H1 (cell line): ENCODE measurements around the gene DCTN5. TPM values are rescaled to one million over a fixed set of nuclear protein-coding genes. Genes with fewer than 3 reads are reported as not detected.

Source experiments
- BRCA1 ChIP-seq: IDR thresholded peaks from 2 replicates; pipeline ENCODE4 v1.6.1; 2012; ENCODE audit warnings: low read depth, low read length, improper control_type of control experiment
- CBX5 ChIP-seq: fragments of 300-800, 300-1000 bp; sonication (generic); IDR thresholded peaks from 2 replicates; pipeline ENCODE4 v1.7.1; 2016; ENCODE audit warnings: antibody characterized with exemption, low read length, low read depth
- CEBPB ChIP-seq: IDR thresholded peaks from 2 replicates; pipeline ENCODE4 v1.6.1; 2012; ENCODE audit warnings: low read depth, low read length
- CHD2 ChIP-seq: IDR thresholded peaks from 2 replicates; pipeline ENCODE4 v1.6.1; 2012; ENCODE audit warnings: low read length, improper control_type of control experiment
- EGR1 ChIP-seq: IDR thresholded peaks from 2 replicates; pipeline ENCODE4 v1.6.1; 2011; ENCODE audit warnings: low read depth, low read length, borderline replicate concordance
- GTF2F1 ChIP-seq: IDR thresholded peaks from 2 replicates; pipeline ENCODE4 v1.6.1; 2012; ENCODE audit warnings: low read depth, low read length, improper control_type of control experiment, borderline replicate concordance
- RFX5 ChIP-seq: IDR thresholded peaks from 2 replicates; pipeline ENCODE4 v1.6.1; 2011; ENCODE audit warnings: low read depth, low read length, improper control_type of control experiment, borderline replicate concordance
- SIN3A ChIP-seq, 2 experiments: IDR thresholded peaks in 1 of 2; conservative IDR thresholded peaks in 1 of 2; 2 replicates each; pipeline ENCODE4 v1.6.1; 2011 to 2012; ENCODE audit warnings: low read length in 2 of 2, improper control_type of control experiment in 1 of 2, low read depth in 1 of 2, mild to moderate bottlenecking in 1 of 2
- SIX5 ChIP-seq: IDR thresholded peaks from 2 replicates; pipeline ENCODE4 v1.6.1; 2011; ENCODE audit warnings: mild to moderate bottlenecking, low read depth, low read length
- SRF ChIP-seq: IDR thresholded peaks from 2 replicates; pipeline ENCODE4 v1.6.1; 2011; ENCODE audit warnings: mild to moderate bottlenecking, low read depth, low read length, moderate library complexity
- SUZ12 ChIP-seq: fragments of 200-600 bp; sonication (generic); IDR thresholded peaks from 2 replicates; pipeline ENCODE4 v1.6.1; 2012; ENCODE audit warnings: mild to moderate bottlenecking, inconsistent platforms, low read length, moderate library complexity, mixed read lengths
- polyA plus RNA-seq, 7 experiments: library from polyadenylated mRNA; depleted of rRNA in 3 of 7; stranded (reverse) in 5 of 7; unstranded in 2 of 7; fragments of >200 nt in 5 of 7; fragments of 200-250 nt in 2 of 7; gene quantifications; 1 replicate in 5 of 7; 2 replicates in 1 of 7; 4 replicates in 1 of 7; pipeline versions ENCODE4 v1.2.1 to v1.2.3, GENCODE V29; 2011 to 2013; ENCODE audit warnings: missing spikeins in 2 of 7, mixed read lengths in 2 of 7
- total RNA-seq: library from RNA; stranded (reverse); fragmentation: NEBNext Ultra II Directional; extraction: Animal tissue kit (Norgen Biotek cat#: 25700); gene quantifications from 2 replicates; pipeline ENCODE4 v1.2.1, GENCODE V29; 2021
- TF ChIP-seq, protein P1 (sequence below): fragments of 300-600 bp; sonication (generic); IDR thresholded peaks from 2 replicates; pipeline ENCODE4 v1.7.1; 2012; ENCODE audit warnings: low read length, moderate library complexity, mild to moderate bottlenecking, inconsistent platforms; ENCODE audit not compliant: insufficient replicate concordance
- TF ChIP-seq, protein P2 (sequence below): IDR thresholded peaks from 2 replicates; pipeline ENCODE4 v1.6.1; 2012; ENCODE audit warnings: inconsistent platforms

The DCTN5 gene
- total and polyA plus RNA-seq, 2 of the 8 experiments (the other 6 are each of a cell fraction or from before 2014, with no cell fraction given) = 36.0 to 74.0 TPM

DNA sequence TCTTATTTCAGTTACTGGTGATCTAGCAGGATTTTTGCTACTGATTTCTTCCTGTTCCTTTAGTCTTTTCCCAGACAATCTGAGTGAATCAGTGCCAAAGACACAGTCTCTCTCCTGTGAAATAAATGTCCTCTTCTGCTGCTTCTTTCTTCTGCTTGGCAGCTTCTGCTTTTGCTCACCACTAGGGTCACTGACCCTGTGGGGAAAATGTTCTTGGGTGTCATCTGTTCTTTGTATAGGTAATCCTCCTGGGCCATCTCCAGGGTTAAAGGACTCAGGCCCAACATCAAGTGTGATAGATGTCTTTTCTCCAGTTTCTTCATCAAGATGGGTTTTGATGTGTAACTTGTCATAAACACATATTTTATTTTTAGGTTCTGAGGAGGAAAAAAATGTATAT is 5.3 kb upstream of the DCTN5 start (continued):
- TF ChIP-seq, protein P1, sequence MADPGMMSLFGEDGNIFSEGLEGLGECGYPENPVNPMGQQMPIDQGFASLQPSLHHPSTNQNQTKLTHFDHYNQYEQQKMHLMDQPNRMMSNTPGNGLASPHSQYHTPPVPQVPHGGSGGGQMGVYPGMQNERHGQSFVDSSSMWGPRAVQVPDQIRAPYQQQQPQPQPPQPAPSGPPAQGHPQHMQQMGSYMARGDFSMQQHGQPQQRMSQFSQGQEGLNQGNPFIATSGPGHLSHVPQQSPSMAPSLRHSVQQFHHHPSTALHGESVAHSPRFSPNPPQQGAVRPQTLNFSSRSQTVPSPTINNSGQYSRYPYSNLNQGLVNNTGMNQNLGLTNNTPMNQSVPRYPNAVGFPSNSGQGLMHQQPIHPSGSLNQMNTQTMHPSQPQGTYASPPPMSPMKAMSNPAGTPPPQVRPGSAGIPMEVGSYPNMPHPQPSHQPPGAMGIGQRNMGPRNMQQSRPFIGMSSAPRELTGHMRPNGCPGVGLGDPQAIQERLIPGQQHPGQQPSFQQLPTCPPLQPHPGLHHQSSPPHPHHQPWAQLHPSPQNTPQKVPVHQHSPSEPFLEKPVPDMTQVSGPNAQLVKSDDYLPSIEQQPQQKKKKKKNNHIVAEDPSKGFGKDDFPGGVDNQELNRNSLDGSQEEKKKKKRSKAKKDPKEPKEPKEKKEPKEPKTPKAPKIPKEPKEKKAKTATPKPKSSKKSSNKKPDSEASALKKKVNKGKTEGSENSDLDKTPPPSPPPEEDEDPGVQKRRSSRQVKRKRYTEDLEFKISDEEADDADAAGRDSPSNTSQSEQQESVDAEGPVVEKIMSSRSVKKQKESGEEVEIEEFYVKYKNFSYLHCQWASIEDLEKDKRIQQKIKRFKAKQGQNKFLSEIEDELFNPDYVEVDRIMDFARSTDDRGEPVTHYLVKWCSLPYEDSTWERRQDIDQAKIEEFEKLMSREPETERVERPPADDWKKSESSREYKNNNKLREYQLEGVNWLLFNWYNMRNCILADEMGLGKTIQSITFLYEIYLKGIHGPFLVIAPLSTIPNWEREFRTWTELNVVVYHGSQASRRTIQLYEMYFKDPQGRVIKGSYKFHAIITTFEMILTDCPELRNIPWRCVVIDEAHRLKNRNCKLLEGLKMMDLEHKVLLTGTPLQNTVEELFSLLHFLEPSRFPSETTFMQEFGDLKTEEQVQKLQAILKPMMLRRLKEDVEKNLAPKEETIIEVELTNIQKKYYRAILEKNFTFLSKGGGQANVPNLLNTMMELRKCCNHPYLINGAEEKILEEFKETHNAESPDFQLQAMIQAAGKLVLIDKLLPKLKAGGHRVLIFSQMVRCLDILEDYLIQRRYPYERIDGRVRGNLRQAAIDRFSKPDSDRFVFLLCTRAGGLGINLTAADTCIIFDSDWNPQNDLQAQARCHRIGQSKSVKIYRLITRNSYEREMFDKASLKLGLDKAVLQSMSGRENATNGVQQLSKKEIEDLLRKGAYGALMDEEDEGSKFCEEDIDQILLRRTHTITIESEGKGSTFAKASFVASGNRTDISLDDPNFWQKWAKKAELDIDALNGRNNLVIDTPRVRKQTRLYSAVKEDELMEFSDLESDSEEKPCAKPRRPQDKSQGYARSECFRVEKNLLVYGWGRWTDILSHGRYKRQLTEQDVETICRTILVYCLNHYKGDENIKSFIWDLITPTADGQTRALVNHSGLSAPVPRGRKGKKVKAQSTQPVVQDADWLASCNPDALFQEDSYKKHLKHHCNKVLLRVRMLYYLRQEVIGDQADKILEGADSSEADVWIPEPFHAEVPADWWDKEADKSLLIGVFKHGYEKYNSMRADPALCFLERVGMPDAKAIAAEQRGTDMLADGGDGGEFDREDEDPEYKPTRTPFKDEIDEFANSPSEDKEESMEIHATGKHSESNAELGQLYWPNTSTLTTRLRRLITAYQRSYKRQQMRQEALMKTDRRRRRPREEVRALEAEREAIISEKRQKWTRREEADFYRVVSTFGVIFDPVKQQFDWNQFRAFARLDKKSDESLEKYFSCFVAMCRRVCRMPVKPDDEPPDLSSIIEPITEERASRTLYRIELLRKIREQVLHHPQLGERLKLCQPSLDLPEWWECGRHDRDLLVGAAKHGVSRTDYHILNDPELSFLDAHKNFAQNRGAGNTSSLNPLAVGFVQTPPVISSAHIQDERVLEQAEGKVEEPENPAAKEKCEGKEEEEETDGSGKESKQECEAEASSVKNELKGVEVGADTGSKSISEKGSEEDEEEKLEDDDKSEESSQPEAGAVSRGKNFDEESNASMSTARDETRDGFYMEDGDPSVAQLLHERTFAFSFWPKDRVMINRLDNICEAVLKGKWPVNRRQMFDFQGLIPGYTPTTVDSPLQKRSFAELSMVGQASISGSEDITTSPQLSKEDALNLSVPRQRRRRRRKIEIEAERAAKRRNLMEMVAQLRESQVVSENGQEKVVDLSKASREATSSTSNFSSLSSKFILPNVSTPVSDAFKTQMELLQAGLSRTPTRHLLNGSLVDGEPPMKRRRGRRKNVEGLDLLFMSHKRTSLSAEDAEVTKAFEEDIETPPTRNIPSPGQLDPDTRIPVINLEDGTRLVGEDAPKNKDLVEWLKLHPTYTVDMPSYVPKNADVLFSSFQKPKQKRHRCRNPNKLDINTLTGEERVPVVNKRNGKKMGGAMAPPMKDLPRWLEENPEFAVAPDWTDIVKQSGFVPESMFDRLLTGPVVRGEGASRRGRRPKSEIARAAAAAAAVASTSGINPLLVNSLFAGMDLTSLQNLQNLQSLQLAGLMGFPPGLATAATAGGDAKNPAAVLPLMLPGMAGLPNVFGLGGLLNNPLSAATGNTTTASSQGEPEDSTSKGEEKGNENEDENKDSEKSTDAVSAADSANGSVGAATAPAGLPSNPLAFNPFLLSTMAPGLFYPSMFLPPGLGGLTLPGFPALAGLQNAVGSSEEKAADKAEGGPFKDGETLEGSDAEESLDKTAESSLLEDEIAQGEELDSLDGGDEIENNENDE = no peak
- TF ChIP-seq CBX5 = no peak
- no peak for TF ChIP-seq GTF2F1
- TF ChIP-seq SIN3A (conservative IDR thresholded peaks at IDR 0.05 in 1 of 2, IDR thresholded peaks at IDR 0.05 in 1 of 2; ENCODE audit: low read depth in 1 of 2, low read length in 2 of 2) = no peak
- TF ChIP-seq CEBPB = no peak
- TF ChIP-seq SRF = no peak
- TF ChIP-seq, protein P2, sequence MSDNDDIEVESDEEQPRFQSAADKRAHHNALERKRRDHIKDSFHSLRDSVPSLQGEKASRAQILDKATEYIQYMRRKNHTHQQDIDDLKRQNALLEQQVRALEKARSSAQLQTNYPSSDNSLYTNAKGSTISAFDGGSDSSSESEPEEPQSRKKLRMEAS = no peak
- no peak for TF ChIP-seq CHD2
- TF ChIP-seq SUZ12 = no peak
- no peak for TF ChIP-seq RFX5
- TF ChIP-seq EGR1 = no peak
- no peak for TF ChIP-seq BRCA1
- no peak for TF ChIP-seq SIX5
